HEK293 (cell line): ENCODE results near the gene DZIP1.

Experiments used
- BCL11B ChIP-seq: fragments of 450-650 bp; formaldehyde crosslinking; IDR thresholded peaks from 2 replicates; pipeline ENCODE4 v1.5.1; 2016; ENCODE audit warnings: low read depth, missing biosample characterization, missing genetic modification characterization
- RBAK ChIP-seq: fragments of 450-650 bp; formaldehyde crosslinking; IDR thresholded peaks from 2 replicates; pipeline ENCODE4 v1.5.1; 2016; ENCODE audit warnings: missing biosample characterization, missing genetic modification characterization
- TCF7L2 ChIP-seq: IDR thresholded peaks from 2 replicates; pipeline ENCODE4 v1.6.1; 2011; ENCODE audit warnings: low read depth, mild to moderate bottlenecking, inconsistent platforms, low read length, moderate library complexity, borderline replicate concordance
- ZNF174 ChIP-seq: fragments of 450-650 bp; formaldehyde crosslinking; IDR thresholded peaks from 2 replicates; pipeline ENCODE4 v1.5.0; 2017; ENCODE audit warnings: missing biosample characterization, mild to moderate bottlenecking, missing genetic modification characterization
- ZNF19 ChIP-seq: fragments of 450-650 bp; formaldehyde crosslinking; IDR thresholded peaks from 2 replicates; pipeline ENCODE4; 2016; ENCODE audit warnings: missing biosample characterization, missing genetic modification characterization, low read depth
- ZNF274 ChIP-seq, 2 experiments: fragments of 200-500 bp in 1 of 2; fragments of 450-650 bp in 1 of 2; sonication (Bioruptor generic) in 1 of 2; formaldehyde crosslinking in 1 of 2; IDR thresholded peaks; 2 replicates each; pipeline versions ENCODE4 v1.5.1 to v1.6.1; 2014 to 2016; ENCODE audit warnings: borderline replicate concordance in 1 of 2, inconsistent platforms in 1 of 2, low read length in 1 of 2, missing biosample characterization in 1 of 2, missing genetic modification characterization in 1 of 2
- ZNF639 ChIP-seq: fragments of 450-650 bp; formaldehyde crosslinking; IDR thresholded peaks from 2 replicates; pipeline ENCODE4 v1.5.1; 2016; ENCODE audit warnings: missing biosample characterization, missing genetic modification characterization
- ZNF660 ChIP-seq: fragments of 450-650 bp; IDR thresholded peaks from 2 replicates; pipeline ENCODE4 v1.5.1; 2018; ENCODE audit warnings: missing biosample characterization, mild to moderate bottlenecking, missing genetic modification characterization
- TF ChIP-seq, protein P1 (sequence below): fragments of 450-650 bp; formaldehyde crosslinking; IDR thresholded peaks from 2 replicates; pipeline ENCODE4 v1.5.1; 2016; ENCODE audit warnings: missing biosample characterization, missing genetic modification characterization
- TF ChIP-seq, protein P2 (sequence below): IDR thresholded peaks from 2 replicates; pipeline ENCODE4 v1.6.1; 2011; ENCODE audit warnings: mild to moderate bottlenecking, low read depth, low read length, borderline replicate concordance
- TF ChIP-seq, protein P3 (sequence below): fragments of 450-650 bp; formaldehyde crosslinking; IDR thresholded peaks from 2 replicates; pipeline ENCODE4 v1.5.1; 2016; ENCODE audit warnings: missing biosample characterization, missing genetic modification characterization
- TF ChIP-seq, protein P4 (sequence below): fragments of 450-650 bp; formaldehyde crosslinking; IDR thresholded peaks from 2 replicates; pipeline ENCODE4 v1.5.1; 2016; ENCODE audit warnings: missing biosample characterization, missing genetic modification characterization, low read depth
- TF ChIP-seq, protein P5 (sequence below): fragments of 450-650 bp; formaldehyde crosslinking; IDR thresholded peaks from 2 replicates; pipeline ENCODE4 v1.5.1; 2017; ENCODE audit warnings: missing biosample characterization, missing genetic modification characterization

GRCh38 chr13:95568131-95568530, 76.4 kb downstream of the DZIP1 start:
- TF ChIP-seq ZNF639, result no peak
- TF ChIP-seq, protein P1, sequence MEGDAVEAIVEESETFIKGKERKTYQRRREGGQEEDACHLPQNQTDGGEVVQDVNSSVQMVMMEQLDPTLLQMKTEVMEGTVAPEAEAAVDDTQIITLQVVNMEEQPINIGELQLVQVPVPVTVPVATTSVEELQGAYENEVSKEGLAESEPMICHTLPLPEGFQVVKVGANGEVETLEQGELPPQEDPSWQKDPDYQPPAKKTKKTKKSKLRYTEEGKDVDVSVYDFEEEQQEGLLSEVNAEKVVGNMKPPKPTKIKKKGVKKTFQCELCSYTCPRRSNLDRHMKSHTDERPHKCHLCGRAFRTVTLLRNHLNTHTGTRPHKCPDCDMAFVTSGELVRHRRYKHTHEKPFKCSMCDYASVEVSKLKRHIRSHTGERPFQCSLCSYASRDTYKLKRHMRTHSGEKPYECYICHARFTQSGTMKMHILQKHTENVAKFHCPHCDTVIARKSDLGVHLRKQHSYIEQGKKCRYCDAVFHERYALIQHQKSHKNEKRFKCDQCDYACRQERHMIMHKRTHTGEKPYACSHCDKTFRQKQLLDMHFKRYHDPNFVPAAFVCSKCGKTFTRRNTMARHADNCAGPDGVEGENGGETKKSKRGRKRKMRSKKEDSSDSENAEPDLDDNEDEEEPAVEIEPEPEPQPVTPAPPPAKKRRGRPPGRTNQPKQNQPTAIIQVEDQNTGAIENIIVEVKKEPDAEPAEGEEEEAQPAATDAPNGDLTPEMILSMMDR (tag by site-specific recombination), result no peak
- TF ChIP-seq RBAK (tag by site-specific recombination), result no peak
- TF ChIP-seq, protein P2, sequence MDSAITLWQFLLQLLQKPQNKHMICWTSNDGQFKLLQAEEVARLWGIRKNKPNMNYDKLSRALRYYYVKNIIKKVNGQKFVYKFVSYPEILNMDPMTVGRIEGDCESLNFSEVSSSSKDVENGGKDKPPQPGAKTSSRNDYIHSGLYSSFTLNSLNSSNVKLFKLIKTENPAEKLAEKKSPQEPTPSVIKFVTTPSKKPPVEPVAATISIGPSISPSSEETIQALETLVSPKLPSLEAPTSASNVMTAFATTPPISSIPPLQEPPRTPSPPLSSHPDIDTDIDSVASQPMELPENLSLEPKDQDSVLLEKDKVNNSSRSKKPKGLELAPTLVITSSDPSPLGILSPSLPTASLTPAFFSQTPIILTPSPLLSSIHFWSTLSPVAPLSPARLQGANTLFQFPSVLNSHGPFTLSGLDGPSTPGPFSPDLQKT, result no peak
- TF ChIP-seq, protein P3, sequence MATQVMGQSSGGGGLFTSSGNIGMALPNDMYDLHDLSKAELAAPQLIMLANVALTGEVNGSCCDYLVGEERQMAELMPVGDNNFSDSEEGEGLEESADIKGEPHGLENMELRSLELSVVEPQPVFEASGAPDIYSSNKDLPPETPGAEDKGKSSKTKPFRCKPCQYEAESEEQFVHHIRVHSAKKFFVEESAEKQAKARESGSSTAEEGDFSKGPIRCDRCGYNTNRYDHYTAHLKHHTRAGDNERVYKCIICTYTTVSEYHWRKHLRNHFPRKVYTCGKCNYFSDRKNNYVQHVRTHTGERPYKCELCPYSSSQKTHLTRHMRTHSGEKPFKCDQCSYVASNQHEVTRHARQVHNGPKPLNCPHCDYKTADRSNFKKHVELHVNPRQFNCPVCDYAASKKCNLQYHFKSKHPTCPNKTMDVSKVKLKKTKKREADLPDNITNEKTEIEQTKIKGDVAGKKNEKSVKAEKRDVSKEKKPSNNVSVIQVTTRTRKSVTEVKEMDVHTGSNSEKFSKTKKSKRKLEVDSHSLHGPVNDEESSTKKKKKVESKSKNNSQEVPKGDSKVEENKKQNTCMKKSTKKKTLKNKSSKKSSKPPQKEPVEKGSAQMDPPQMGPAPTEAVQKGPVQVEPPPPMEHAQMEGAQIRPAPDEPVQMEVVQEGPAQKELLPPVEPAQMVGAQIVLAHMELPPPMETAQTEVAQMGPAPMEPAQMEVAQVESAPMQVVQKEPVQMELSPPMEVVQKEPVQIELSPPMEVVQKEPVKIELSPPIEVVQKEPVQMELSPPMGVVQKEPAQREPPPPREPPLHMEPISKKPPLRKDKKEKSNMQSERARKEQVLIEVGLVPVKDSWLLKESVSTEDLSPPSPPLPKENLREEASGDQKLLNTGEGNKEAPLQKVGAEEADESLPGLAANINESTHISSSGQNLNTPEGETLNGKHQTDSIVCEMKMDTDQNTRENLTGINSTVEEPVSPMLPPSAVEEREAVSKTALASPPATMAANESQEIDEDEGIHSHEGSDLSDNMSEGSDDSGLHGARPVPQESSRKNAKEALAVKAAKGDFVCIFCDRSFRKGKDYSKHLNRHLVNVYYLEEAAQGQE (tag by site-specific recombination), result no peak
- TF ChIP-seq, protein P4, sequence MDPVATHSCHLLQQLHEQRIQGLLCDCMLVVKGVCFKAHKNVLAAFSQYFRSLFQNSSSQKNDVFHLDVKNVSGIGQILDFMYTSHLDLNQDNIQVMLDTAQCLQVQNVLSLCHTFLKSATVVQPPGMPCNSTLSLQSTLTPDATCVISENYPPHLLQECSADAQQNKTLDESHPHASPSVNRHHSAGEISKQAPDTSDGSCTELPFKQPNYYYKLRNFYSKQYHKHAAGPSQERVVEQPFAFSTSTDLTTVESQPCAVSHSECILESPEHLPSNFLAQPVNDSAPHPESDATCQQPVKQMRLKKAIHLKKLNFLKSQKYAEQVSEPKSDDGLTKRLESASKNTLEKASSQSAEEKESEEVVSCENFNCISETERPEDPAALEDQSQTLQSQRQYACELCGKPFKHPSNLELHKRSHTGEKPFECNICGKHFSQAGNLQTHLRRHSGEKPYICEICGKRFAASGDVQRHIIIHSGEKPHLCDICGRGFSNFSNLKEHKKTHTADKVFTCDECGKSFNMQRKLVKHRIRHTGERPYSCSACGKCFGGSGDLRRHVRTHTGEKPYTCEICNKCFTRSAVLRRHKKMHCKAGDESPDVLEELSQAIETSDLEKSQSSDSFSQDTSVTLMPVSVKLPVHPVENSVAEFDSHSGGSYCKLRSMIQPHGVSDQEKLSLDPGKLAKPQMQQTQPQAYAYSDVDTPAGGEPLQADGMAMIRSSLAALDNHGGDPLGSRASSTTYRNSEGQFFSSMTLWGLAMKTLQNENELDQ (tag by site-specific recombination), result no peak
- no peak for TF ChIP-seq ZNF19 (tag by site-specific recombination)
- TF ChIP-seq BCL11B, result no peak
- TF ChIP-seq ZNF274 (IDR thresholded peaks at IDR 0.05; ENCODE audit: low read length), result no peak
- TF ChIP-seq ZNF274 (tag by site-specific recombination; IDR thresholded peaks at IDR 0.05; ENCODE audit: borderline replicate concordance), result no peak
- no peak for TF ChIP-seq TCF7L2
- no peak for TF ChIP-seq ZNF174
- TF ChIP-seq, protein P5, sequence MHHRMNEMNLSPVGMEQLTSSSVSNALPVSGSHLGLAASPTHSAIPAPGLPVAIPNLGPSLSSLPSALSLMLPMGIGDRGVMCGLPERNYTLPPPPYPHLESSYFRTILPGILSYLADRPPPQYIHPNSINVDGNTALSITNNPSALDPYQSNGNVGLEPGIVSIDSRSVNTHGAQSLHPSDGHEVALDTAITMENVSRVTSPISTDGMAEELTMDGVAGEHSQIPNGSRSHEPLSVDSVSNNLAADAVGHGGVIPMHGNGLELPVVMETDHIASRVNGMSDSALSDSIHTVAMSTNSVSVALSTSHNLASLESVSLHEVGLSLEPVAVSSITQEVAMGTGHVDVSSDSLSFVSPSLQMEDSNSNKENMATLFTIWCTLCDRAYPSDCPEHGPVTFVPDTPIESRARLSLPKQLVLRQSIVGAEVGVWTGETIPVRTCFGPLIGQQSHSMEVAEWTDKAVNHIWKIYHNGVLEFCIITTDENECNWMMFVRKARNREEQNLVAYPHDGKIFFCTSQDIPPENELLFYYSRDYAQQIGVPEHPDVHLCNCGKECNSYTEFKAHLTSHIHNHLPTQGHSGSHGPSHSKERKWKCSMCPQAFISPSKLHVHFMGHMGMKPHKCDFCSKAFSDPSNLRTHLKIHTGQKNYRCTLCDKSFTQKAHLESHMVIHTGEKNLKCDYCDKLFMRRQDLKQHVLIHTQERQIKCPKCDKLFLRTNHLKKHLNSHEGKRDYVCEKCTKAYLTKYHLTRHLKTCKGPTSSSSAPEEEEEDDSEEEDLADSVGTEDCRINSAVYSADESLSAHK (tag by site-specific recombination), result no peak
- TF ChIP-seq ZNF660 (tag by site-specific recombination), result no peak
